ENCODE data around the gene ZFAND4. TPM values are rescaled to one million over a fixed set of nuclear protein-coding genes. Genes with fewer than 3 reads are reported as not detected.

Gene ZFAND4
- total and polyA plus RNA-seq, 2 donors (not counting 3 experiments of a cell fraction or from before 2014, with no cell fraction given): 1.5 to 7.8 TPM

DNA sequence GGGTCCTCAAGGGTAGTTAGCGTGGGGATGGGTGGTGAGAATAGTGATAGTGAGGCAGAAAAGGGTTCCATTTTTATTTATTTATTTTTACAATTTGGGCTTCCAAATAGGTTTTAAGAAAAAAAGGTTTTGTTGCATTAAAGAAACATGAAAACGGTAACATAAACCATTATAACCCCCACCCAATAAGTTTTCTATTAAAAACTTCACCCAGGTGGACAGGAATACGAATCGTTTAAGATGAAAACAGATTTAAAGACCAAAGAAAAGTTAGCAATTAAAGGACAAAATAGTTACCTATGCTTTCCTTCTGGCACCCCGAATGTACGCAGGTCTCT, 78.7 kb downstream of the ZFAND4 start:
- H3K4me2 ChIP-seq (ENCODE audit: insufficient read depth, low read length): peak overlapping the region; percentile 90
- no peaks in the 10 kb centered on the region for H3K36me3 ChIP-seq (ENCODE audit: control insufficient read depth in 2 of 2, extremely low read depth in 1 of 2, insufficient read depth in 2 of 2, low read length in 2 of 2)
- H3K27me3 ChIP-seq (ENCODE audit: control insufficient read depth in 2 of 2, insufficient read depth in 2 of 2, low read length in 2 of 2): peaks cover 0 to 3% of the 10 kb centered on the region in 2 experiments
- CTCF ChIA-PET: interaction anchor here (1.4 to 3.3 kb wide), 2 partner anchors 12 to 129 kb away, joined by 3 to 15 read pairs; no protein-coding TSS in a partner anchor
- intact Hi-C loops (cut with micrococcal nuclease) (loop anchor here (1.0 to 10.0 kb wide), 4 partner anchors 37 to 589 kb away; partner anchors contain the start of genes ZFAND4 and ZNF22), dilution Hi-C loops (cut with MboI; ENCODE audit: extremely low pct_ligation_motif_present, low sequenced_read_pairs) (no loop called here)
- POLR2A ChIA-PET: no interaction called here
- H3K27ac ChIP-seq (ENCODE audit: insufficient read depth, low read depth, low read length): peak overlapping the region; percentile 16
- no peak for DNase-seq (ENCODE audit: low read depth, low spot score)
- no TSS peak for BruUV-seq (replicated peaks)
- H3K9ac ChIP-seq (replicated peaks; ENCODE audit: extremely low read depth, insufficient read depth, low read length): peak overlapping the region; percentile 60
- H3K4me3 ChIP-seq (replicated peaks in 1 of 3; ENCODE audit: insufficient read depth in 1 of 3, low read depth in 1 of 3, low read length in 3 of 3): peak overlapping the region; percentile 51 to 99 (median 73)
- no peaks in the 10 kb centered on the region for H3K79me2 ChIP-seq (ENCODE audit: control insufficient read depth, insufficient read depth, low read length)
- H3K4me1 ChIP-seq (ENCODE audit: control insufficient read depth, extremely low read depth, insufficient read depth, low read length): peaks cover 11% of the 10 kb centered on the region
- H2AFZ ChIP-seq (ENCODE audit: low read depth, low read length): peak overlapping the region; percentile 74
- no peaks in the 10 kb centered on the region for H3K9me1 ChIP-seq (replicated peaks; ENCODE audit: control insufficient read depth, extremely low read depth, insufficient read depth, low read length)
- no peak for FAIRE-seq
- TF ChIP-seq EZH2 (IDR thresholded peaks at IDR 0.05; ENCODE audit: borderline replicate concordance, low read depth, low read length, severe bottlenecking) (no peak), POLR2AphosphoS5 (IDR thresholded peaks at IDR 0.05; ENCODE audit: insufficient read depth, low read depth, low read length) (no peak), FOS (IDR thresholded peaks at IDR 0.05; ENCODE audit: borderline replicate concordance, insufficient read depth, low read length) (no peak), GATA2 (IDR thresholded peaks at IDR 0.05; ENCODE audit: insufficient read depth, insufficient read length, low read depth, low read length) (no peak), POLR2A (IDR thresholded peaks at IDR 0.05; ENCODE audit: low read depth, low read length) (no peak), MYC (IDR thresholded peaks at IDR 0.05; ENCODE audit: low read depth, low read length) (no peak), JUN (IDR thresholded peaks at IDR 0.05; ENCODE audit: borderline replicate concordance, insufficient read depth, insufficient read length, low read depth) (no peak)
- TF ChIP-seq, protein P1, sequence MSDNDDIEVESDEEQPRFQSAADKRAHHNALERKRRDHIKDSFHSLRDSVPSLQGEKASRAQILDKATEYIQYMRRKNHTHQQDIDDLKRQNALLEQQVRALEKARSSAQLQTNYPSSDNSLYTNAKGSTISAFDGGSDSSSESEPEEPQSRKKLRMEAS (IDR thresholded peaks at IDR 0.05; ENCODE audit: insufficient read depth, insufficient read length): no peak
- TF ChIP-seq, protein P2, sequence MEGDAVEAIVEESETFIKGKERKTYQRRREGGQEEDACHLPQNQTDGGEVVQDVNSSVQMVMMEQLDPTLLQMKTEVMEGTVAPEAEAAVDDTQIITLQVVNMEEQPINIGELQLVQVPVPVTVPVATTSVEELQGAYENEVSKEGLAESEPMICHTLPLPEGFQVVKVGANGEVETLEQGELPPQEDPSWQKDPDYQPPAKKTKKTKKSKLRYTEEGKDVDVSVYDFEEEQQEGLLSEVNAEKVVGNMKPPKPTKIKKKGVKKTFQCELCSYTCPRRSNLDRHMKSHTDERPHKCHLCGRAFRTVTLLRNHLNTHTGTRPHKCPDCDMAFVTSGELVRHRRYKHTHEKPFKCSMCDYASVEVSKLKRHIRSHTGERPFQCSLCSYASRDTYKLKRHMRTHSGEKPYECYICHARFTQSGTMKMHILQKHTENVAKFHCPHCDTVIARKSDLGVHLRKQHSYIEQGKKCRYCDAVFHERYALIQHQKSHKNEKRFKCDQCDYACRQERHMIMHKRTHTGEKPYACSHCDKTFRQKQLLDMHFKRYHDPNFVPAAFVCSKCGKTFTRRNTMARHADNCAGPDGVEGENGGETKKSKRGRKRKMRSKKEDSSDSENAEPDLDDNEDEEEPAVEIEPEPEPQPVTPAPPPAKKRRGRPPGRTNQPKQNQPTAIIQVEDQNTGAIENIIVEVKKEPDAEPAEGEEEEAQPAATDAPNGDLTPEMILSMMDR (IDR thresholded peaks at IDR 0.05; ENCODE audit: extremely low read depth in 1 of 2, insufficient read depth in 1 of 2, low read depth in 1 of 2, low read length in 2 of 2): no peak
- peaks cover 2% of the 10 kb centered on the region for H4K20me1 ChIP-seq (replicated peaks; ENCODE audit: control insufficient read depth, extremely low read depth, insufficient read depth, low read length)
- no peaks in the 10 kb centered on the region for H3K9me3 ChIP-seq (replicated peaks; ENCODE audit: control insufficient read depth, insufficient read depth, low read length)
